Naive thymus-derived CD4-positive, alpha-beta T cell (primary cell): Measurements from ENCODE around the gene SLC49A3. TPM values are rescaled to one million over a fixed set of nuclear protein-coding genes. Genes with fewer than 3 reads are reported as not detected.
A peak's percentile ranks its signal among the peaks of the same experiment; 100 is the strongest.
"Not testable (repeated sequence)": the region's sequence is repeated elsewhere in the genome, so short reads cannot be mapped to it uniquely, and the experiment has no call there.

Experiments
- ATAC-seq: fragments of 150-1000 bp; cut with Tn5 transposase; 2 replicates; pipeline ENCODE4 v1.10.0; 2021; ENCODE audit warnings: mild to moderate bottlenecking, moderate library complexity
- CTCF ChIA-PET: fragments of 350-600 bp; sonication (Branson Sonifier 250); formaldehyde crosslinking; loops from one replicate; lab custom pipeline; 2021; ENCODE audit warnings: antibody characterized with exemption; lab: Charles Lee
- POLR2A ChIA-PET: fragments of 350-600 bp; sonication (Branson Sonifier 250); formaldehyde crosslinking; loops from one replicate; lab custom pipeline; 2021; ENCODE audit warnings: antibody characterized with exemption, inconsistent platforms; lab: Charles Lee
- DNase-seq, 9 donors: peaks; one replicate each; pipeline versions ENCODE4 v3.0.0 to v3.0.0-alpha.2; 2020 to 2022; ENCODE audit warnings: mixed read lengths in 1 of 9
- H3K27ac ChIP-seq: one replicate; pipeline ENCODE4 v1.7.0; 2013; ENCODE audit warnings: mild to moderate bottlenecking, low read depth, low read length, moderate library complexity
- H3K27me3 ChIP-seq, 2 donors: one replicate each; pipeline ENCODE4 v1.7.0; 2013; ENCODE audit warnings: low read length in 2 of 2, mild to moderate bottlenecking in 2 of 2, moderate library complexity in 2 of 2; ENCODE audit not compliant: control insufficient read depth in 2 of 2, insufficient read depth in 2 of 2
- H3K36me3 ChIP-seq, 3 experiments: 1 replicate in 2 of 3; 2 replicates in 1 of 3; pipeline ENCODE4 v1.7.0; 2013; ENCODE audit warnings: low read length in 3 of 3, mild to moderate bottlenecking in 3 of 3, moderate library complexity in 1 of 3; ENCODE audit not compliant: insufficient read depth in 3 of 3, control insufficient read depth in 2 of 3
- H3K4me1 ChIP-seq, 2 donors: one replicate each; pipeline ENCODE4 v1.7.0; 2013; ENCODE audit warnings: low read length in 2 of 2, mild to moderate bottlenecking in 2 of 2, moderate library complexity in 1 of 2; ENCODE audit not compliant: control insufficient read depth in 2 of 2, insufficient read depth in 2 of 2
- H3K4me3 ChIP-seq: 2 replicates; pipeline ENCODE4 v1.7.0; 2013; ENCODE audit warnings: mild to moderate bottlenecking, low read length
- H3K9me3 ChIP-seq, 3 experiments: 1 replicate in 2 of 3; 2 replicates in 1 of 3; pipeline ENCODE4 v1.7.0; 2013; ENCODE audit warnings: low read length in 3 of 3; ENCODE audit not compliant: control insufficient read depth in 2 of 3
- H3K27ac Mint-ChIP-seq, 9 donors: one replicate each; pipeline ENCODE4 v1.8.0; 2020 to 2022; ENCODE audit warnings: mixed read lengths in 9 of 9, mild to moderate bottlenecking in 8 of 9, moderate library complexity in 5 of 9, inconsistent platforms in 2 of 9
- H3K27me3 Mint-ChIP-seq, 5 donors: one replicate each; pipeline ENCODE4 v1.8.0; 2021 to 2022; ENCODE audit warnings: mixed read lengths in 5 of 5, mild to moderate bottlenecking in 1 of 5
- H3K36me3 Mint-ChIP-seq, 5 donors: one replicate each; pipeline ENCODE4 v1.8.0; 2020 to 2022; ENCODE audit warnings: mixed read lengths in 5 of 5, mild to moderate bottlenecking in 3 of 5, inconsistent platforms in 1 of 5
- H3K4me1 Mint-ChIP-seq, 7 donors: one replicate each; pipeline ENCODE4 v1.8.0; 2020 to 2022; ENCODE audit warnings: mixed read lengths in 7 of 7, mild to moderate bottlenecking in 3 of 7, inconsistent platforms in 1 of 7
- H3K4me3 Mint-ChIP-seq, 10 donors: one replicate each; pipeline ENCODE4 v1.8.0; 2020 to 2022; ENCODE audit warnings: mild to moderate bottlenecking in 10 of 10, mixed read lengths in 10 of 10, moderate library complexity in 6 of 10, inconsistent platforms in 2 of 10
- H3K9me3 Mint-ChIP-seq, 11 donors: one replicate each; pipeline ENCODE4 v1.8.0; 2020 to 2022; ENCODE audit warnings: mixed read lengths in 11 of 11, mild to moderate bottlenecking in 4 of 11, inconsistent platforms in 1 of 11, moderate library complexity in 1 of 11
- intact Hi-C, 2 donors: fragments of 100-400 bp; cut with micrococcal nuclease; formaldehyde crosslinking; loops; one replicate each; pipeline ENCODE4 v1.15.1; 2023
- polyA plus RNA-seq, 2 donors: library from polyadenylated mRNA; unstranded; fragments of 300-500 nt; fragmentation: Illumina TruSeq; gene quantifications; one replicate each; pipeline ENCODE4 v1.2.3, GENCODE V29; 2021
- total RNA-seq, 6 experiments: library from RNA in 5 of 6; stranded (reverse) in 5 of 6; gene quantifications; 1 replicate in 5 of 6; 2 replicates in 1 of 6; pipeline ENCODE4 v1.2.3 and lab custom pipeline; 2021 to 2026

The SLC49A3 gene
- total and polyA plus RNA-seq, 7 experiments from 2014 or later = 0.80 to 9.4 (median 0.92) TPM; not detected in 2

DNA sequence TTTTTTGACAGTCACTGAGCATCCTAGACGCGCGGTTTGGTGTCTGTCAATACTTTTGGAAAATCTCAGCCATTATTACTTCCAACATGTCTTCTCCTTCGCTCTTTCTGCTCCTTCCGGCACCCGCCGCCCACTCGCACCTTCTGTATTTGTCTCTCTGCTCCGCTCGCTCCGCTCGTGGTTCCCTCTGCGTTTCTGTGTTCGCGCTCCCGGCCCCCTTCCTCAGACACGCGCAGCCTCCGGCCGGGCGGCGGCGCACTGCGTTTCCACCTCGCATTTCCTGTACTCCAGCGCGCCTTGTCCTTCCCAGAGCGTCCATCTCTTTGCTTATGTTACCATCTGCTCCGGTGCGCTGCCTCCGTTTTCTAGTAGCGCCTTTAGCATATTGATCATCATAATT, 42.5 kb downstream of the SLC49A3 start:
- H3K27ac ChIP-seq = no peak overlapping the region
- Mint-ChIP-seq H3K27ac (peak overlapping the region in 5 of 9 donors; percentile 28 to 76 (median 49)), H3K4me3 (peak overlapping the region; percentile 63 to 91 (median 76)), H3K9me3 (peaks cover 0 to 14% (median 3%) of the 10 kb centered on the region in 11 donors), H3K36me3 (peaks cover 0 to 4% (median 0%) of the 10 kb centered on the region in 5 donors), H3K4me1 (peaks cover 0 to 8% (median 7%) of the 10 kb centered on the region in 7 donors), H3K27me3 (peaks cover 0 to 31% (median 24%) of the 10 kb centered on the region in 5 donors)
- intact Hi-C loops = no loop called here
- no peak for ATAC-seq
- no peak overlapping the region for H3K4me3 ChIP-seq
- CTCF ChIA-PET = no interaction called here
- peak in 2 of 9 donors; percentile 14 to 17 for DNase-seq
- POLR2A ChIA-PET = interaction anchor here (0.7 kb wide), 1 partner anchor 53 kb away, joined by 3 read pairs; no protein-coding TSS in a partner anchor
- peaks cover 0 to 3% of the 10 kb centered on the region in 2 donors for H3K27me3 ChIP-seq
- no peaks in the 10 kb centered on the region for H3K36me3 ChIP-seq
- no peaks in the 10 kb centered on the region for H3K9me3 ChIP-seq
- H3K4me1 ChIP-seq = no peaks in the 10 kb centered on the region

- H3K27ac ChIP-seq, H3K4me1 Mint-ChIP-seq, H3K4me1 ChIP-seq, H3K27ac Mint-ChIP-seq, POLR2A ChIA-PET, H3K27me3 ChIP-seq, intact Hi-C loops, DNase-seq, H3K4me3 ChIP-seq, H3K36me3 ChIP-seq, H3K4me3 Mint-ChIP-seq, CTCF ChIA-PET, ATAC-seq, H3K9me3 ChIP-seq: not testable (repeated sequence)
- Mint-ChIP-seq H3K9me3 (peaks cover 0 to 19% (median 6%) of the 10 kb centered on the region in 11 donors), H3K36me3 (peaks cover 0 to 11% (median 0%) of the 10 kb centered on the region in 5 donors), H3K27me3 (peaks cover 0 to 45% (median 32%) of the 10 kb centered on the region in 5 donors)
Observed at GRCh38 chr4:642366-642765, 46.6 kb downstream of the SLC49A3 start.

DNA sequence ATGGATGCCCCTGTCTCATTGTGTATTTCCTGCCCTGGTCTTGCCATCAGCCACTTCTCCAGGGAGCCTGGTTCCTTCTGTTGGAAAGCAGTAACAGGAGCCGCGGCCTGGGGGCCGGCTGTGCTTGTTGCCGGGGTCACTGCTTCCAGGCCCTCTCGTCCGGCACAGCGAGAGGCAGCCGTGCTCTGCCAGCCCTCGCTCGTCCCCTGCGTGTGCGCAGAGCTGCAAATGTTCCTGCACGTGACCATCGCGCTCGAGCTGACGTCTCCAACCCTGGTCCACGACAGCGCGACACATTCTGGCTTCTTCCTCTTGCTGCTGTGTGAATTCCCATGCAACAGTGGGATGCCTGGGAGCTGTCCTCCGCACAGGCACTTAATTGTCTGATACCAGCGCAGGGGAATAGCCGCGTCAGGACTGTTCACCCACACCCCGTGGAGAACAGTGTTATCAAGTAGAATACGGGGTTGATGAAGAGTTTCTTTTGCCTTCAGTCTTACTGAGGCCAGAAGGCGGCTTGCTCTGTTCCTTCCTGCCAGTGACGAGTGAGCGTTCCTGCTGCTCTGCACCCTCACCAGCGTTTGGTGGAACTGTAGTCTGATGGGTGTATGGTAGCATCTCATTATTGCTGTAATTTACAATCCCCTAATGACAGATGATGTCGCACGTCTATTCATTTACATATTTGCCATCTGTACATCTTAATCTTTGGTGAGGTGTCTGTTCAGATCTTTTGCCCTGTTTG, 51.2 kb downstream of the SLC49A3 start:
- Histone ChIP-seq H3K36me3 (no peaks in the 10 kb centered on the region), H3K27ac (no peak overlapping the region), H3K9me3 (no peaks in the 10 kb centered on the region), H3K4me1 (no peaks in the 10 kb centered on the region), H3K27me3 (peaks cover 0 to 3% of the 10 kb centered on the region in 2 donors), H3K4me3 (no peak overlapping the region)
- Mint-ChIP-seq H3K27ac (no peak overlapping the region), H3K4me1 (no peaks in the 10 kb centered on the region), H3K27me3 (peaks cover 0 to 22% (median 15%) of the 10 kb centered on the region in 5 donors), H3K36me3 (peaks cover 0 to 7% (median 0%) of the 10 kb centered on the region in 5 donors), H3K4me3 (no peak overlapping the region), H3K9me3 (peaks cover 0 to 8% (median 2%) of the 10 kb centered on the region in 11 donors)
- ChIA-PET CTCF (no interaction called here), POLR2A (no interaction called here)
- ATAC-seq (no peak), DNase-seq (no peak)
- intact Hi-C loops = no loop called here

- Mint-ChIP-seq H3K4me1 (no peaks in the 10 kb centered on the region), H3K27ac (no peak overlapping the region), H3K27me3 (peaks cover 0 to 22% (median 15%) of the 10 kb centered on the region in 5 donors), H3K9me3 (peaks cover 0 to 18% (median 4%) of the 10 kb centered on the region in 11 donors), H3K4me3 (no peak overlapping the region), H3K36me3 (peaks cover 0 to 7% (median 0%) of the 10 kb centered on the region in 5 donors)
- Histone ChIP-seq H3K27ac (no peak overlapping the region), H3K4me3 (no peak overlapping the region), H3K27me3 (peaks cover 0 to 3% of the 10 kb centered on the region in 2 donors), H3K9me3 (no peaks in the 10 kb centered on the region), H3K4me1 (no peaks in the 10 kb centered on the region), H3K36me3 (no peaks in the 10 kb centered on the region)
- ATAC-seq (no peak), DNase-seq (no peak)
- ChIA-PET CTCF (no interaction called here), POLR2A (no interaction called here)
- intact Hi-C loops = no loop called here
Observed at GRCh38 chr4:636628-637159, 52.3 kb downstream of the SLC49A3 start.

GRCh38 chr4:635851-636627, 52.9 kb downstream of the SLC49A3 start:
- H3K9me3 Mint-ChIP-seq = peaks cover 0 to 21% (median 7%) of the 10 kb centered on the region in 11 donors
- no peak overlapping the region for H3K27ac ChIP-seq
- no peak overlapping the region for H3K27ac Mint-ChIP-seq
- peaks cover 0 to 3% of the 10 kb centered on the region in 2 donors for H3K27me3 ChIP-seq
- no peak overlapping the region for H3K4me3 Mint-ChIP-seq
- ATAC-seq = peak; percentile 26
- no peaks in the 10 kb centered on the region for H3K36me3 ChIP-seq
- no peak for DNase-seq
- POLR2A ChIA-PET = no interaction called here
- no peaks in the 10 kb centered on the region for H3K4me1 ChIP-seq
- H3K36me3 Mint-ChIP-seq = peaks cover 0 to 4% (median 0%) of the 10 kb centered on the region in 5 donors
- intact Hi-C loops = no loop called here
- no peaks in the 10 kb centered on the region for H3K9me3 ChIP-seq
- CTCF ChIA-PET = no interaction called here
- peaks cover 0 to 22% (median 12%) of the 10 kb centered on the region in 5 donors for H3K27me3 Mint-ChIP-seq
- H3K4me3 ChIP-seq = no peak overlapping the region
- H3K4me1 Mint-ChIP-seq = peaks cover 0 to under 1% (median 0%) of the 10 kb centered on the region in 7 donors

GRCh38 chr4:635066-635835, 53.7 kb downstream of the SLC49A3 start:
- H3K4me3 ChIP-seq, DNase-seq, H3K4me1 Mint-ChIP-seq, H3K4me1 ChIP-seq, H3K27ac Mint-ChIP-seq, intact Hi-C loops, ATAC-seq, H3K27ac ChIP-seq, H3K9me3 ChIP-seq, H3K27me3 ChIP-seq, POLR2A ChIA-PET, H3K4me3 Mint-ChIP-seq, CTCF ChIA-PET, H3K36me3 Mint-ChIP-seq, H3K36me3 ChIP-seq: not testable (repeated sequence)
- Mint-ChIP-seq H3K27me3 (peaks cover 0 to 22% (median 6%) of the 10 kb centered on the region in 5 donors), H3K9me3 (peaks cover 0 to 18% (median 5%) of the 10 kb centered on the region in 11 donors)
